HL-60 (cell line): ENCODE results near the gene CMTM8.

Experiments used
- DNase-seq, 2 experiments: peaks; one replicate each; pipeline ENCODE4 v3.0.0-alpha.2; 2010 to 2020; ENCODE audit warnings: low read depth in 1 of 2, low spot score in 1 of 2
- H3K27ac ChIP-seq: fragments of 250-450 bp; sonication (Bioruptor Pico); replicated peaks from 2 replicates; pipeline ENCODE4 v1.5.1; 2020; ENCODE audit warnings: mild to moderate bottlenecking, moderate library complexity
- H3K27me3 ChIP-seq: fragments of 250-450 bp; sonication (Bioruptor Pico); 2 replicates; pipeline ENCODE4 v1.5.1; 2021; ENCODE audit warnings: mild to moderate bottlenecking, moderate library complexity; ENCODE audit not compliant: insufficient read depth, poor library complexity, severe bottlenecking
- H3K4me3 ChIP-seq: replicated peaks from 2 replicates; pipeline ENCODE4 v1.5.1; 2011; ENCODE audit warnings: mild to moderate bottlenecking, control low read depth, low read length; ENCODE audit not compliant: insufficient read depth
- CTCF ChIP-seq: IDR thresholded peaks from one replicate; pipeline ENCODE4 v1.5.1; 2011; ENCODE audit warnings: low read length, control low read depth, inconsistent platforms; ENCODE audit not compliant: insufficient read depth
- GABPA ChIP-seq: IDR thresholded peaks from 2 replicates; pipeline ENCODE4 v1.6.1; 2012; ENCODE audit warnings: low read depth
- POLR2AphosphoS5 ChIP-seq: IDR thresholded peaks from 2 replicates; pipeline ENCODE4 v1.6.1; 2012; ENCODE audit warnings: low read depth
- REST ChIP-seq: IDR thresholded peaks from 2 replicates; pipeline ENCODE4 v1.6.1; 2012; ENCODE audit warnings: low read depth; ENCODE audit not compliant: insufficient replicate concordance
- SPI1 ChIP-seq: IDR thresholded peaks from 2 replicates; pipeline ENCODE4 v1.6.1; 2012; ENCODE audit warnings: low read depth, mild to moderate bottlenecking, borderline replicate concordance

Gene CMTM8

GRCh38 chr3:32313169-32313568 is 74.7 kb downstream of the CMTM8 start:
- no peak for TF ChIP-seq REST
- no peak for TF ChIP-seq GABPA
- no peak for TF ChIP-seq POLR2AphosphoS5
- no peak for TF ChIP-seq SPI1
- TF ChIP-seq CTCF = no peak
- H3K27me3 ChIP-seq = peaks cover 3% of the 10 kb centered on the region
- no peak for DNase-seq
- H3K4me3 ChIP-seq = no peak overlapping the region
- no peak overlapping the region for H3K27ac ChIP-seq

GRCh38 chr3:32313723-32314473 is 75.4 kb downstream of the CMTM8 start:
- DNase-seq = no peak
- Histone ChIP-seq H3K4me3 (no peak overlapping the region), H3K27me3 (peaks cover 3% of the 10 kb centered on the region)

More at GRCh38 chr3:32313723-32314473, 75.4 kb downstream of the CMTM8 start:
- no peak overlapping the region for H3K27ac ChIP-seq
- TF ChIP-seq SPI1 (no peak), POLR2AphosphoS5 (no peak), CTCF (no peak), GABPA (no peak), REST (no peak)
